HUES6 (cell line): Measurements from ENCODE around the gene MYL4.
"Not testable (repeated sequence)": the region's sequence is repeated elsewhere in the genome, so short reads cannot be mapped to it uniquely, and the experiment has no call there.

Experiments used
- H3K27ac ChIP-seq: 2 replicates; pipeline ENCODE4 v1.7.0; 2013; ENCODE audit warnings: low read depth, mild to moderate bottlenecking, low read length, inconsistent platforms
- H3K27me3 ChIP-seq: 2 replicates; pipeline ENCODE4 v1.6.1; 2013; ENCODE audit warnings: low read length; ENCODE audit not compliant: control insufficient read depth, insufficient read depth
- H3K36me3 ChIP-seq: 2 replicates; pipeline ENCODE4 v1.6.1; 2013; ENCODE audit warnings: low read length; ENCODE audit not compliant: control insufficient read depth, insufficient read depth
- H3K4me1 ChIP-seq: 2 replicates; pipeline ENCODE4 v1.6.1; 2013; ENCODE audit warnings: low read length; ENCODE audit not compliant: control insufficient read depth, insufficient read depth
- H3K4me3 ChIP-seq: 2 replicates; pipeline ENCODE4 v1.5.1; 2013; ENCODE audit warnings: low read depth, low read length
- H3K9ac ChIP-seq: one replicate; pipeline ENCODE4 v1.6.1; 2013; ENCODE audit warnings: mild to moderate bottlenecking, low read length
- H3K9me3 ChIP-seq: 2 replicates; pipeline ENCODE4 v1.6.1; 2013; ENCODE audit warnings: low read depth, low read length; ENCODE audit not compliant: control insufficient read depth, insufficient read depth

MYL4 gene

GRCh38 chr17:47210779-47211178 lies 1.6 kb downstream of the MYL4 start:
- H3K4me3 ChIP-seq, result no peak overlapping the region
- no peaks in the 10 kb centered on the region for H3K36me3 ChIP-seq
- no peak overlapping the region for H3K27ac ChIP-seq
- H3K27me3 ChIP-seq, result no peaks in the 10 kb centered on the region
- H3K9ac ChIP-seq, result no peak overlapping the region
- no peaks in the 10 kb centered on the region for H3K9me3 ChIP-seq
- peaks cover 7% of the 10 kb centered on the region for H3K4me1 ChIP-seq

GRCh38 chr17:47212458-47212857 lies 3.3 kb downstream of the MYL4 start:
- Histone ChIP-seq H3K9me3 (no peaks in the 10 kb centered on the region), H3K4me1 (peaks cover 5% of the 10 kb centered on the region; the same call in 1 of the 2 replicates), H3K36me3 (no peaks in the 10 kb centered on the region), H3K27ac (no peak overlapping the region), H3K4me3 (no peak overlapping the region), H3K9ac (no peak overlapping the region), H3K27me3 (no peaks in the 10 kb centered on the region)

- Histone ChIP-seq H3K27me3 (no peaks in the 10 kb centered on the region), H3K4me3 (no peak overlapping the region), H3K4me1 (peaks cover 5% of the 10 kb centered on the region; the same call in 1 of the 2 replicates), H3K9me3 (no peaks in the 10 kb centered on the region), H3K27ac (no peak overlapping the region), H3K9ac (no peak overlapping the region), H3K36me3 (no peaks in the 10 kb centered on the region)
These were observed 4.4 kb downstream of the MYL4 start for GRCh38 chr17:47213540-47213939.

- H3K9me3 ChIP-seq, result no peaks in the 10 kb centered on the region
- no peak overlapping the region for H3K9ac ChIP-seq
- no peak overlapping the region for H3K27ac ChIP-seq
- no peaks in the 10 kb centered on the region for H3K36me3 ChIP-seq
- H3K4me3 ChIP-seq, result no peak overlapping the region
- H3K4me1 ChIP-seq, result peaks cover 5% of the 10 kb centered on the region; the same call in 1 of the 2 replicates
- no peaks in the 10 kb centered on the region for H3K27me3 ChIP-seq
These were observed 5.8 kb downstream of the MYL4 start for GRCh38 chr17:47214931-47215330.

GRCh38 chr17:47216821-47217220 lies 7.7 kb downstream of the MYL4 start:
- not testable (repeated sequence) for H3K27me3 ChIP-seq, H3K4me3 ChIP-seq, H3K36me3 ChIP-seq, H3K9me3 ChIP-seq, H3K9ac ChIP-seq, H3K27ac ChIP-seq
- peaks cover 17% of the 10 kb centered on the region for H3K4me1 ChIP-seq

DNA sequence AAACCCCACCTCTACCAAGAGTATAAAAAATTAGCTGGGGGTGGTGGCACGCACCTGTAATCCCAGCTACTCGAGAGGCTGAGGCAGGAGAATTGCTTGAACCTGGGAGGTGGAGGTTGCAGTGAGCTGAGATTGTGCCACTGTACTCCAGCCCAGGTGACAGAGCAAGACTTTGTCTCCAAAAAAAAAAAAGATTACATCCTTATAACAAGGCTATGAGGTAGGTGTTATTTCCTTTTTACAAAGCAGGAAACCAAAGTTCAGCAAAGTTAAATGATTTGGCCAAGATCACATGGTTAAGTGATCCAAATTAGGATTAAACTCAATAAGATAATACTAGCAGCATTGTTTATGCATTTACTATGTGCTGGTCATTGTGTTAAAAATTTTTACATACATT lies 8.1 kb downstream of the MYL4 start:
- H3K27ac ChIP-seq, H3K27me3 ChIP-seq, H3K4me3 ChIP-seq, H3K9me3 ChIP-seq, H3K36me3 ChIP-seq, H3K9ac ChIP-seq: not testable (repeated sequence)
- peaks cover 17% of the 10 kb centered on the region for H3K4me1 ChIP-seq

- no peak overlapping the region for H3K4me3 ChIP-seq
These were observed 9.8 kb downstream of the MYL4 start for GRCh38 chr17:47218896-47219430.

GRCh38 chr17:47219621-47220475 lies 10.7 kb downstream of the MYL4 start:
- Histone ChIP-seq H3K36me3 (no peaks in the 10 kb centered on the region), H3K4me3 (no peak overlapping the region), H3K9me3 (peaks cover 12% of the 10 kb centered on the region), H3K27ac (no peak overlapping the region), H3K4me1 (peaks cover 17% of the 10 kb centered on the region), H3K27me3 (no peaks in the 10 kb centered on the region), H3K9ac (no peak overlapping the region)

More at GRCh38 chr17:47218896-47219430, 9.8 kb downstream of the MYL4 start:
- H3K9me3 ChIP-seq, result peaks cover 4% of the 10 kb centered on the region
- no peak overlapping the region for H3K9ac ChIP-seq
- no peaks in the 10 kb centered on the region for H3K36me3 ChIP-seq
- H3K27me3 ChIP-seq, result no peaks in the 10 kb centered on the region
- no peak overlapping the region for H3K27ac ChIP-seq
- peaks cover 17% of the 10 kb centered on the region for H3K4me1 ChIP-seq

DNA sequence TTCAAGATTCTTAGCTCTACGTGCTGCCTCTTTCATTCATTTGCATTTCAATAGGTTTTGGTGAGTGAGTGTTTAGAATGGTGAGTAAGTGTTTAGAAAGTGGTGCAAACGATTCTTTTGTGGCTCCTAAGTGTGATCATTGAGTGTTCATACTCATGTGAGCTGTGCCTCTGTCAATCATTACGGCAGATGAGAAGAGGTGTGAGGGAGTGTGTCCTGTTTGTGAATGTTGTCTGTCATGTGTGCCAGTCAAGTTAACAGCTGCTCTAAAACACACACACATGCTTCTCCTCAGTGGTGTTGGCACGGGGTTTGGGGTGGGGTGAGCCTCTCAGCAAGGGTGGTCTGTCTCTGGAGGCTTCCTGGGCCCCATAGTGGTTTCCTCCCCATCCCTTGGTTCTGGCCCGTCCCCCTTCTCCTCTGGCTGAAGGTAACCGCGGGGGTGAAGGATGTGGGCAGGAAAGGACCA lies 11.4 kb downstream of the MYL4 start:
- peaks cover 17% of the 10 kb centered on the region for H3K4me1 ChIP-seq
- peaks cover 12% of the 10 kb centered on the region for H3K9me3 ChIP-seq
- H3K9ac ChIP-seq, result no peak overlapping the region
- H3K27ac ChIP-seq, result no peak overlapping the region
- H3K27me3 ChIP-seq, result no peaks in the 10 kb centered on the region
- H3K4me3 ChIP-seq, result no peak overlapping the region
- no peaks in the 10 kb centered on the region for H3K36me3 ChIP-seq

DNA sequence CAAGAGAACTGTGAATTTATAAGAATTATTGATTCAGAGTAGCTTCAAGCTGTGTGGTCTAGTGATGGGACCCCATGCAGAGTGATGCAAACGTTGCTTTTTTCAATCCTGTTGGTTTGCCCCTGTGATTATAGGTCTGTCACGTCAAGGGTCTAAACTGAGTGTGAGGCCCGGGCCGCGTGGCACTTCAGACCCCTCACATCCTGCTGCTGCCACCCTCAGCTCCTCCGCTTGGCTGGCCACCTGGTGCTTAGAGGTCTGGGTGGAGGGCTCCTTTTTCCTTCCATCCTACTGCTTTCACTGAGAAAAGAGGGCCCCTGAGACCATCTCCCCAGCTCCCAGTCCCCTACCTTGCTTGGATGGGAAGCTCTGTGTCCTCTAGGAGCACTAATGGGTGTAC lies 12.0 kb downstream of the MYL4 start:
- Histone ChIP-seq H3K4me3 (no peak overlapping the region), H3K27ac (no peak overlapping the region), H3K9ac (no peak overlapping the region), H3K9me3 (peaks cover 12% of the 10 kb centered on the region), H3K27me3 (no peaks in the 10 kb centered on the region), H3K4me1 (peaks cover 17% of the 10 kb centered on the region), H3K36me3 (no peaks in the 10 kb centered on the region)

GRCh38 chr17:47222047-47222446 lies 12.9 kb downstream of the MYL4 start:
- Histone ChIP-seq H3K4me3 (no peak overlapping the region), H3K9ac (no peak overlapping the region), H3K36me3 (no peaks in the 10 kb centered on the region), H3K27me3 (no peaks in the 10 kb centered on the region), H3K9me3 (peaks cover 12% of the 10 kb centered on the region), H3K27ac (no peak overlapping the region), H3K4me1 (peaks cover 17% of the 10 kb centered on the region)
